GM21717 (cell line): Measurements from ENCODE around the gene TNFSF13.

Experiments
- ATAC-seq: cut with Tn5 transposase; IDR thresholded peaks from one replicate; pipeline ENCODE4 v1.9.1; 2021; ENCODE audit warnings: mild to moderate bottlenecking, moderate library complexity; ENCODE audit not compliant: unreplicated experiment

TNFSF13 gene, protein sequence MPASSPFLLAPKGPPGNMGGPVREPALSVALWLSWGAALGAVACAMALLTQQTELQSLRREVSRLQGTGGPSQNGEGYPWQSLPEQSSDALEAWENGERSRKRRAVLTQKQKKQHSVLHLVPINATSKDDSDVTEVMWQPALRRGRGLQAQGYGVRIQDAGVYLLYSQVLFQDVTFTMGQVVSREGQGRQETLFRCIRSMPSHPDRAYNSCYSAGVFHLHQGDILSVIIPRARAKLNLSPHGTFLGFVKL

DNA sequence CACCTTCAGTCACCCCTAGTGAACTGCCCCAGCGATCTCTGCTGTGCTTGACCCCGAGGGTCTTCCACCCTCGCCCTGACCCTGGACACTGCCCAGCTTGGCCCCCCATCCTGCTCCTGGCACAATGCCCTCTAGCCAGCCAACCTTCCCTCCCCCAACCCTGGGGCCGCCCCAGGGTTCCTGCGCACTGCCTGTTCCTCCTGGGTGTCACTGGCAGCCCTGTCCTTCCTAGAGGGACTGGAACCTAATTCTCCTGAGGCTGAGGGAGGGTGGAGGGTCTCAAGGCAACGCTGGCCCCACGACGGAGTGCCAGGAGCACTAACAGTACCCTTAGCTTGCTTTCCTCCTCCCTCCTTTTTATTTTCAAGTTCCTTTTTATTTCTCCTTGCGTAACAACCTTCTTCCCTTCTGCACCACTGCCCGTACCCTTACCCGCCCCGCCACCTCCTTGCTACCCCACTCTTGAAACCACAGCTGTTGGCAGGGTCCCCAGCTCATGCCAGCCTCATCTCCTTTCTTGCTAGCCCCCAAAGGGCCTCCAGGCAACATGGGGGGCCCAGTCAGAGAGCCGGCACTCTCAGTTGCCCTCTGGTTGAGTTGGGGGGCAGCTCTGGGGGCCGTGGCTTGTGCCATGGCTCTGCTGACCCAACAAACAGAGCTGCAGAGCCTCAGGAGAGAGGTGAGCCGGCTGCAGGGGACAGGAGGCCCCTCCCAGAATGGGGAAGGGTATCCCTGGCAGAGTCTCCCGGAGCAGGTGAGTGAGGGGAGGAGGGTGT is at the start of gene TNFSF13:
Gene TNFSF13 (plus strand): TSS at position 207 of the 776 bp plus-strand sequence. CDS start 290 bp downstream, at position 497.
- ATAC-seq: no peak

DNA sequence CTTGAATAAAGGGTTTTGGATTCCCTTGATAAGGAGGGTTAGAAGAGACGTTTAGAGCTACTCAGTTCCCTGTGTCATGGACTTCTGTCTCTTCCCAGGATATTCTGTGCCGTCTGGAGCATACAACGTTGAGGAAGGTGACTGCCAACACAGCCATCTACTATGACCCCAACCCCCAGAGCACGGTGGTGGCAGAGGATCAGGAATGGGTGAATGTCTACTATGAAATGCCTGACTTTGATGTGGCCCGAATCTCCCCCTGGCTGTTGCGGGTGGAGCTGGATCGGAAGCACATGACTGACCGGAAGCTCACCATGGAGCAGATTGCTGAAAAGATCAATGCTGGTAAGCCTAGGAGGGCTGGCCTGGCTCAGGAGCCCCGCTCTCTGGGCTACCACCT is 49.7 kb upstream of the TNFSF13 start:
- ATAC-seq: no peak

DNA sequence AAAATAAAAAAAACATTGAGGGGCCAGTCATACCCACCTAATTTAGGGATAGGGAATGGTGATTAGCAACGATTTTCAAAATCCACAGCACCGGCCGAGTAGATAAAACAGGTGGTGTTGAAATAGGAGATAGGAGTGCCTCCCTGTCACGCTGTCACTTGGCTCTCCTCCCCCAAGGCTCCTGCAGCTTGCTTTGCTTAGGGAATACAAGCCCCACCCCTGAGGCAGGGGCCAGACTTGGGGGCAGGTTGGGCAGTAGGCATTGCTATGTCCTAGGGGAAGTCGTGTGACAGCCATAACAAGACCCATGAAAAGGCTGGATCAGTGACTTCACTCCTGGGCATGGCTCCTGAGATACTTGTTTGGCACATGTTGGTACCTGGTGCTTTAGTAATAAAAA is 48.6 kb upstream of the TNFSF13 start:
- ATAC-seq: no peak

DNA sequence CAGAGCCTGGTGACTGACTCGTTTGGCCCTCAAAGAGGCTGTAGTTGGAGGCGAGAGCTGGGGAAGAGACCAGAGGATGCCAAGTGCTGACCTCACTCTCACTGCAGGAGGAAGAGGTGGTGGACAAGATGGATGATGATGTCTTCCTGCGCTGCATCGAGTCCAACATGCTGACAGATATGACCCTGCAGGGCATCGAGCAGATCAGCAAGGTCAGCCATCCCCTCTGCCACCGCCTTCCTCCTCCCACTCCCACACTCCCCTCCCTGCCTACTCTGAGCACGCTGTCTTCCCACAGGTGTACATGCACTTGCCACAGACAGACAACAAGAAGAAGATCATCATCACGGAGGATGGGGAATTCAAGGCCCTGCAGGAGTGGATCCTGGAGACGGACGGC is 47.4 kb upstream of the TNFSF13 start:
- ATAC-seq: no peak

DNA sequence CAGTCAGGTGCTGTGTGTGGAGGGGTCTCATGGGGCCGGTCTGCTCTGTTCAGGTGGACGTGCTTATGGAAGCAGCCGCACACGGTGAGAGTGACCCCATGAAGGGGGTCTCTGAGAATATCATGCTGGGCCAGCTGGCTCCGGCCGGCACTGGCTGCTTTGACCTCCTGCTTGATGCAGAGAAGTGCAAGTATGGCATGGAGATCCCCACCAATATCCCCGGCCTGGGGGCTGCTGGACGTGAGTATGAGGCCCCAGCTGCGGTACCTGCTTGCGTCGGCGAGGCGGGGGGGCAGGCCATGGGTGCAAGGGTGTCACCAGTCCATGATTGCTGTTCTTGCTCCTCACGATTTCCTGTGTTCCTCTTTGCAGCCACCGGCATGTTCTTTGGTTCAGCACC is 46.4 kb upstream of the TNFSF13 start:
- no peak for ATAC-seq

DNA sequence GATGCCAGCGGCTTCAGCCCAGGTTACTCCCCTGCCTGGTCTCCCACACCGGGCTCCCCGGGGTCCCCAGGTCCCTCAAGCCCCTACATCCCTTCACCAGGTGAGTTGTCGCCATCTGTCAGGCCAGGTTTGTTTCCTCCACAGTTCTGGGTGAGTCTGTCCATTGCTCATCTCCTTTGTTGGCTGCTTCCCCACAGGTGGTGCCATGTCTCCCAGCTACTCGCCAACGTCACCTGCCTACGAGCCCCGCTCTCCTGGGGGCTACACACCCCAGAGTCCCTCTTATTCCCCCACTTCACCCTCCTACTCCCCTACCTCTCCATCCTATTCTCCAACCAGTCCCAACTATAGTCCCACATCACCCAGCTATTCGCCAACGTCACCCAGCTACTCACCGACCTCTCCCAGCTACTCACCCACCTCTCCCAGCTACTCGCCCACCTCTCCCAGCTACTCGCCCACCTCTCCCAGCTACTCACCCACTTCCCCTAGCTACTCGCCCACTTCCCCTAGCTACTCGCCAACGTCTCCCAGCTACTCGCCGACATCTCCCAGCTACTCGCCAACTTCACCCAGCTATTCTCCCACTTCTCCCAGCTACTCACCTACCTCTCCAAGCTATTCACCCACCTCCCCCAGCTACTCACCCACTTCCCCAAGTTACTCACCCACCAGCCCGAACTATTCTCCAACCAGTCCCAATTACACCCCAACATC is 45.6 kb upstream of the TNFSF13 start:
- ATAC-seq: no peak

DNA sequence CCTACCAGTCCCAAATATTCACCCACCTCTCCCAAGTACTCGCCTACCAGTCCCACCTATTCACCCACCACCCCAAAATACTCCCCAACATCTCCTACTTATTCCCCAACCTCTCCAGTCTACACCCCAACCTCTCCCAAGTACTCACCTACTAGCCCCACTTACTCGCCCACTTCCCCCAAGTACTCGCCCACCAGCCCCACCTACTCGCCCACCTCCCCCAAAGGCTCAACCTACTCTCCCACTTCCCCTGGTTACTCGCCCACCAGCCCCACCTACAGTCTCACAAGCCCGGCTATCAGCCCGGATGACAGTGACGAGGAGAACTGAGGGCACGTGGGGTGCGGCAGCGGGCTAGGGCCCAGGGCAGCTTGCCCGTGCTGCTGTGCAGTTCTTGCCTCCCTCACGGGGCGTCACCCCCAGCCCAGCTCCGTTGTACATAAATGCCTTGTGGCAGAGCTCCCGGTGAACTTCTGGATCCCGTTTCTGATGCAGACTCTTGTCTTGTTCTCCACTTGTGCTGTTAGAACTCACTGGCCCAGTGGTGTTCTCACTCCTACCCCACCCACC is 44.6 kb upstream of the TNFSF13 start:
- no peak for ATAC-seq

DNA sequence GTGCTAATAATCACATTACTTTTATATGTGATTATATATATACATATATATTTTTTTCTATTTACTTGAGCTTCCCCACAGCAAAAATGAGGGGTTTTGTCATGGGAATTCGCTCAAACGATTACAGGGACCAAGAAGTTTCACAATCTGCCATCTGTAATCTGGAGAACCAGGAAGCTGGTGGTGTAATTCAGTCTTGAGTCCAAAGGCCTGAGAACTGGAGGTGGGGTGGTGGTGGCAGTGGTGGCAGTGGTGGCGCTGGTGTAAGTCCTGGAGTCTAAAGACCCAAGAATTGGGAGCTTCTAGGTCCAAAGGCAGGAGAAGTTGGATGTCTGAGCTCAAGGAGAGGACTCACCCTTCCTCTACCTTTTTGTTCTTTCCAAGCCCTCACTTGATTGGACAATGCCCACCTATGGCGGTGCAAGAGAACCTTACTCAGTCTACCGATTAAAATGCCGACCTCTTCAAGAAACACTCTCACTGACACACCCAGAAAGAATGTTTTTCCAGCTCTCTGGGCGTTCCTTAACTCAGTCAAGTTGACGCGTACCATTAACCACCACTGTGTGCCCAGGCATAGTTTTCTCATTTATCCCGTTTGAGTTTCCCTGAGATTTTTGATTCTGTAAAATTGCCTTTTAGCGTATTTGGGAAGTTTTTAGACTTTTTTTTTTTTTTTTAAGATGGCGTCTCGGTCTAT is 42.5 kb upstream of the TNFSF13 start:
- no peak for ATAC-seq

DNA sequence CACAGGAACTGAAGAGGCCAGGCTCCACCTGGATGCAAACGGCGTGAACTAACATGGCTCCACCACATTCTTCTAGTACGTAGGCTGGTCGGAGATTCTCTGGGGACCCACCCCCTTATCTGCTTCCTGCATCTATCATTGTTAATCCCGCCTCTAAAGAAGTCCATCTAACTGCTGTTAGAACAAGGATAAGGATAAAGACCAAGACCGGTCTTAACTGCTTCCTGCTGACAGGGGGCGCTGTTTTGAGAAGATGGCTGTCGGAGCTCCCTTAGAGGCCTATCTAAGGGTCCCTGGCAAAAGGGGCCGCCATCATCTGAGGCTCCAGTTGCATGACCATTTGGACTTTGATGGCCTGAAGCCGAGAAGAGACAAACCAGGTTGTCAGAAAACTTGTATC is 35.5 kb upstream of the TNFSF13 start:
- no peak for ATAC-seq

DNA sequence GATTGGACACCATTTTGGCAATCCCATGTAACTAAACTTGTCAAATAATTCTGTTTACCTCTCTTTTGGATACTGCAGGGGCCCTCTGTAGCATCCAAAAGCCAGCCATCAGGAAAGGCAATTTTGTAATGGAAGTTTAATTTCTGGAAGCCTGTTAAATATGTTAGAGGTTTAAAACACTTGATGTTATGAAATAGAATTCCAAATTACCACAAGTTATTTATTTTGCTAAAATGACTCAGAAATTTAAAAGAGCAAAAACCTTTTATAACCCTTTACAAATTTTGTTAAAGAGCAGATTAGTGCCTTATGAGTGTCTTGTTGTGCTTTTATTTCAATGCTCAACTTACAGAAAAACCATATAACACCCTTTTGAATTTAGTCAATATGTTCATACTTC is 29.7 kb upstream of the TNFSF13 start:
- no peak for ATAC-seq

DNA sequence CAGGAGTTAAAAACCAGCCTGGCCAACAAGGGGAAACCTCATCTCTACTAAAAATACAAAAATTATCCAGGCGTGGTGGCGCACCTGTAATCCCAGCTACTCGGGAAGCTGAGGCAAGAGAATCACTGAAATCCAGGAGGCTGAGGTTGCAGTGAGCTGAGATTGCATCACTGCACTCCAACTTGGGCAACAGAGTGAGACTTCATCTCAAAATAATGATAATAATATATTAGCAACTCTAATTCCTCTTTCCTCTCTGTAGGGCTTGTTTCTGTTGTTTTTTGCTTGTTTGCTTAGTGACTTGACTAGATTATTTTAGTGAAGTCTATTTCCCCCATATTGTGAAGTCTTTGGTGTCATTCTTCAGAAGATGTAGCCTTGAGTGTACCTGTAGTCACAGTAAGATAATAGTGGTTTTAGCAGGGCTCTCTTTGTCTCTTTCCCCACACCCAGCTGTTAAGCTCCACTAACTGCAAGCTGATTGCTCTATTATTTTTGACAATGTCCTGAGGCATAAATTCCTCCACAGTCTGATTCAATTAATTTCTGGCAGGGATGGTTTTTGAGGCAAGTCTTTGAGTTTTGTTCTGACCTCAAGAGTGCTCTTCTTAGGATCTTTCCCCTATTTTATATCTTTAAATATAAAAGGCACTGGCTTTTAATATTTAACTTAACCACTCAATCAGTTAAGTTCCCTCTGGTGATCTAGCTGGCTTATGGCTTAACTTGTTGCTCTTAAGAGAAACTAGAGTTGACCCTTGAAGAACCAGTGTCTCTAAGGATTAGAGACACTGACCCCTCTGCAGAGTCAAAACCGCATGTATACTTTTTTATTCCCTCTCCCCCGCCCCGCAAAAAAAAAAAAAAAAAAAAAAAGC is 28.3 kb upstream of the TNFSF13 start:
- ATAC-seq: no peak

DNA sequence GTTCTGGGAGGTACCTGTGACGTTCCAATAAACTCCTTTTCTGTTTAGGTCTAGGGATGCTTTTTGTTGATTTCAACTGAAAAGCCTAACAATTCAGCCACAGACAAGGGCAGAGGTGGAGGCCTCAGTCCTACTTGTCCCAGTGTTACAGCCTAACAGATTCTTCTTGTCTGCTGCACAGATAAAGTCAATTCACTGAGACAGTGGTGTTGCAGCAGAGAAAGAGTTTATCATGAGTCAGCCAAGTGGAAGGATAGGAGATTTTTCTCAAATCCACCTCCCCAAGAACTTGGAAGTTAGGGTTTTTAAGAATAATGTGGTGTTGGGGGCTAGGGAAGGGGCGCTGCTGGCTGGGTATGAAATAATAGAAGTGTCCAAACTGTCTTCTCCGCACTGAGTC is 20.5 kb upstream of the TNFSF13 start:
- ATAC-seq: no peak

DNA sequence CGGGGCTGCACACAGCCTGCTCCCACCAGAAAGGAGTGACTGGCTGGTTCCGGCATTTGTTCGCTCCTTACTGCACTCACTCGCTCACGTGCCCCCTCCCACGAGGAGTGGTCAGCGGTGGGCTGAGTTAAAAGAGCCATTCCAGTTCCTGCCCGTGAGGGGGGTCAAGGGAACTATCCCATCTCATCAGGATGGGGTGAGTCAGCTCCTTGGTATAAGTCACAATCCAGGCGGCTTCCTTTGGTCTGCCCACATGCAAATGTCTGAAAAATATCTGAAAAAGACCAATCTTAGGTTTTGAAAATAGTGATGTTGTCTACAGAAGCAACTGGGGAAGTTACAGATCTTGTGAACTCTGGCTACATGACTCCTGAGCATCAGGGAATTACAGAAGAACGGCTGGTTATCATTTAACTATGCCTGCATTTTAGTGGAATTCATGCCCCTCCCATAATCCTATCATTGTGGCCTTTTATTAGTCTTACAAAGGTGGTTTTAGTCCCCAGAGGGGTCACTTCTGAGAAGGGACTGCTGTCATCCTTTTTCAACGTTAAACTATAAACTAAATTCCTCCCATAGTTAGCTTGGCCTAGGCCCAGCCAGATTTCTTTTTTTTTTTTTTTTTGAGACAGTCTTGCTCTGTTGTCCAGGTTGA is 19.5 kb upstream of the TNFSF13 start:
- ATAC-seq: no peak

DNA sequence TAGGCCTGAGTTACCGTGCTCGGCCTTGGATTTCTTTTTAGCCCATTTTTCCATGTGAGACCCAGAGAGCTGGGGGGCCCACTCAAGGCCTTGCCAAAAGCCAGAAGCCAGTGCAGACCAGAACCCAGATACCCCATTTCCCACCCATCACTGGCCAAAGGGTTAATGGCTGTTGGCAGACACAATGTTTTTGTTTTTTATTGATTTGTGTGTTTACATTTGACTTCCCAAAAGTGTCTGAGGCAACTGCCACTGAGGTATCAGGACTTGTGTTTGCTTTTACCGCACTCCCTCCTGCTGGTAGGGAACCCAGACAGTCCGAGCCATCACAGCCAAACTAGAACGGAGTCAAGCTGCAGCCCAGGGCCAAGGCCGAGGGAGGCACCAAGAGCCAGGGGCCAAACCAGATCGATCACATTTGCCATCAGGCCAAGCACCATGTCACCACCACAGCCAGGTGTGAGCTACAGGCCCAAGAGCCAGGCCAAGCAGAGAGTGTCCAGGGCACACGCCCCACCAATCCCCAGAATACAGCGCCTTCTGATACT is 17.4 kb upstream of the TNFSF13 start:
- ATAC-seq: no peak

DNA sequence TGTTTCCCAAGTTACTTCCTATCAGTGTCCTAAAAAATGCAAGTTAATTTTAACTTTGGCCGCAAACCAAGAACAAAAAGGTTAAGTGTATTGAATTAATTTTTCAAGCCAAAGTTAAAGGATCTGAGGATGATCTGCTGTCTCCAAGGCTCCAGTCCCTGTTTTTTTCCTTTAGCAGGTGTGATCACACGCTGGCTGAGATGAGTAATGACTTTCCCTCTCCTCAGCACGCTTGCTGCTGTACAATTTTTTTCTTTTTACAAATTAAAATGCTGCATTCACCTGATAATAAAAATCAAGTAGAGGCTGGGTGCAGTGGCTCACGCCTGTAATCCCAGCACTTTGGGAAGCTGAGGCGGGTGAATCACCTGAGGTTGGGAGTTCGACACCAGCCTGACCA is 13.6 kb upstream of the TNFSF13 start:
- no peak for ATAC-seq

DNA sequence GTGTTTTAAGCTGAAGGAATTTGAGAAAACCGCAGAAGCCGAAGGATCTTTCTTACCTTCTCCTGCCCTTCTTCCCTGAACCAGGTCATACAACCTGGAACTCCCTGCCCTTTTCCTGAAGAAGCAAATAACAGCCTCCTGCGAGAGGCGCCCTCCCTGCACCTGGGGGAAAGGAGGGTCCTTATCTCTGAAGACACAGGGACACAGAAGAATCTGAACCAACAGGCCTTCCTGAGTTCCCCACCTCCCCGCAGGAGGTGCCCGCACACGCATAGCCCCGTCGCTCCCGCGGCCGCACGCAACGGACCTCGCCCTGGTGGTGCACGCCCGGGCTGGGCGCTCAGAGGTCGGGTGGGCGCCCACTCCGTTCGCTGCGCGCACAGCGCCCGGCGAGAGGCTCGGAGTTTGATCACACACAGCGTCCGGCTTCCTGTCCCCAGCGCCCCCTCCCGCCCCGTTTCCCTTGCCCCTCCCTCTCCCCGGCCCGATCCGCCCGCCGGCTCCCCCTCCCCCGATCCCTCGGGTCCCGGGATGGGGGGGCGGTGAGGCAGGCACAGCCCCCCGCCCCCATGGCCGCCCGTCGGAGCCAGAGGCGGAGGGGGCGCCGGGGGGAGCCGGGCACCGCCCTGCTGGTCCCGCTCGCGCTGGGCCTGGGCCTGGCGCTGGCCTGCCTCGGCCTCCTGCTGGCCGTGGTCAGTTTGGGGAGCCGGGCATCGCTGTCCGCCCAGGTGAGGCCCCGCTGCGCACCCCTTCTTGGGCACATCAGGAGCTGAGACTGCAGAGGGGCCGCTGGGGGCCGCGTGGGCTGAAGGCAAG is 9.8 kb upstream of the TNFSF13 start, which contains the start of gene TNFSF12:
Gene TNFSF12 (plus strand): TSS at position 474 of the 816 bp plus-strand sequence. CDS start 96 bp downstream, at position 570.
- ATAC-seq: no peak

DNA sequence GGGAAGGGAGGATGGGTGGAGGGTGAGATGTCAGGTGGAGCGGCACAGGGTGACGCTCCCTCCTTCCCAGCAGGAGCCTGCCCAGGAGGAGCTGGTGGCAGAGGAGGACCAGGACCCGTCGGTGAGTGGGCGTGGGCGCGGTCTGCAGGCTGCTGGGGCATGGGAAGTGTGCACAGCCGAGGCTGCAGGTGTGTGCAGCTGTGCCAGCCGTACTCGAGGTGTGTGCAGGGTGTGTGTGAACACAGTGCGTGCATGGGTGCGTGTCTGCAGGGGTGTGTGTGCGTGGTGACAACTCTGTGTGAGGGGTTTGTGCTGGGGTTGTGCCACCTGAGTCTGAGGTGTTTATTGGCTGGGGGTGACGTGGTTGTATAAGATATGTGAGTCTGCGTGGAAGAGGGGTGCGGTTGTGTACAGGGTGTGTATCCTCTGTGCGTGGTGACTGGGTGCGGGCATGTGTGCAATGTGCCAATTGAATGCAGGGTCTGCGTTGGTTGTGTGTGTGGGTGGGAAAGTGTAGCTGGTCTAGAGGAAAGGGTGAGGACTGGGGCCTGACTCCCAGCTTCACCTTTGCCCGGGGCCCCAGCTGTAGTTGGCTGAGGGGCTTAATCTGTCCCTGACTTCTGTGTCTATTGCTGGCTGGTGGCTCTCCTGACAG is 9.0 kb upstream of the TNFSF13 start:
- ATAC-seq: no peak

DNA sequence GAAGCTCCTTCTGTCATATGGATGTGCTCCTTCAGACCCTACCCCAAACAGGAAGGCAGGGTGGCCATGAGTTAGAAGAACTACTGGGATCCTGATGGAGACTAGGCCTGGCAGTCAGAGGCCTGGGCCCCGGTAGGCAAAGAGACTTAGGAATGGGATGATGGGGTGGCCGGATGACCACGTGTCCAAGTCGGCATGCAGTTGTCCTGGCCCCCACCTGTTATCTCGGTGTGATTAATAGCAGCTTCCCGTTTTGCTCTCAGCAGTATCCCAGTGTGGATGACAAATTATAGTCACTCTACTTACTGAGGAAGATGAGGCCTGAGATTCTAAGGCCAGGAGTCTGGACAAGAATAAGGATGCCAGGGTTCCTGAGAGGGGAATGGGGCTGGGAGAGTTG is 8.2 kb upstream of the TNFSF13 start:
- ATAC-seq: no peak
